DND-41 (cell line): Measurements from ENCODE around the gene NKX1-2.
"Not testable (repeated sequence)": the region's sequence is repeated elsewhere in the genome, so short reads cannot be mapped to it uniquely, and the experiment has no call there.

ENCODE experiments used
- ATAC-seq: fragments of 200-7000 bp; cut with Tn5 transposase; 3 replicates; pipeline ENCODE4 v1.9.1; 2021; ENCODE audit warnings: low read depth; ENCODE audit not compliant: insufficient read depth
- DNase-seq: peaks from one replicate; pipeline ENCODE4 v3.0.0-alpha.2; 2020
- H2AFZ ChIP-seq: 2 replicates; pipeline ENCODE4 v1.6.0; 2012; ENCODE audit warnings: low read depth, low read length
- H3K27ac ChIP-seq: 2 replicates; pipeline ENCODE4 v1.5.1; 2012; ENCODE audit warnings: low read length, inconsistent platforms
- H3K27me3 ChIP-seq: fragments of 200-600 bp; sonication (generic); 2 replicates; pipeline ENCODE4 v1.6.0; 2012; ENCODE audit warnings: low read length, mild to moderate bottlenecking, inconsistent platforms; ENCODE audit not compliant: insufficient read depth, poor library complexity
- H3K36me3 ChIP-seq: 2 replicates; pipeline ENCODE4 v1.5.1; 2012; ENCODE audit warnings: low read length, inconsistent platforms; ENCODE audit not compliant: insufficient read depth
- H3K4me1 ChIP-seq: 2 replicates; pipeline ENCODE4 v1.5.1; 2012; ENCODE audit warnings: mild to moderate bottlenecking, low read length; ENCODE audit not compliant: insufficient read depth
- H3K4me2 ChIP-seq: 2 replicates; pipeline ENCODE4 v1.6.0; 2012; ENCODE audit warnings: mild to moderate bottlenecking, moderate library complexity, low read length, inconsistent platforms; ENCODE audit not compliant: insufficient read depth
- H3K4me3 ChIP-seq, 2 experiments: fragments of 200-600 bp in 1 of 2; shearing (Covaris generic) in 1 of 2; 2 replicates each; pipeline ENCODE4 v1.5.1; 2012 to 2016; ENCODE audit warnings: inconsistent platforms in 2 of 2, low read length in 2 of 2, mild to moderate bottlenecking in 2 of 2, low read depth in 1 of 2, moderate library complexity in 1 of 2
- H3K79me2 ChIP-seq: 2 replicates; pipeline ENCODE4 v1.6.0; 2012; ENCODE audit warnings: low read length, inconsistent platforms; ENCODE audit not compliant: insufficient read depth
- H3K9ac ChIP-seq: 2 replicates; pipeline ENCODE4 v1.6.0; 2012; ENCODE audit warnings: low read depth, mild to moderate bottlenecking, inconsistent platforms, low read length, moderate library complexity
- H3K9me3 ChIP-seq: 2 replicates; pipeline ENCODE4 v1.5.1; 2012; ENCODE audit warnings: low read length, moderate library complexity, mild to moderate bottlenecking, inconsistent platforms; ENCODE audit not compliant: insufficient read depth, severe bottlenecking
- H4K20me1 ChIP-seq: 2 replicates; pipeline ENCODE4 v1.6.0; 2012; ENCODE audit warnings: low read length; ENCODE audit not compliant: insufficient read depth
- CTCF ChIP-seq: IDR thresholded peaks from 2 replicates; pipeline ENCODE4 v1.5.1; 2012; ENCODE audit warnings: borderline replicate concordance, low read length, moderate library complexity, mild to moderate bottlenecking; ENCODE audit not compliant: poor library complexity, severe bottlenecking; ENCODE audit errors: extremely low read depth
- EZH2 ChIP-seq: IDR thresholded peaks from 3 replicates; pipeline ENCODE4 v1.6.1; 2012; ENCODE audit warnings: borderline replicate concordance, low read depth, mild to moderate bottlenecking, moderate library complexity, low read length, inconsistent platforms; ENCODE audit not compliant: severe bottlenecking

NKX1-2 gene

GRCh38 chr10:124446830-124447750, 2.7 kb downstream of the NKX1-2 start:
- ATAC-seq (no peak), DNase-seq (no peak)
- no peaks in the 10 kb centered on the region for H3K9me3 ChIP-seq
- no peaks in the 10 kb centered on the region for H3K79me2 ChIP-seq
- no peak for TF ChIP-seq EZH2
- no peak for TF ChIP-seq CTCF
- H3K36me3 ChIP-seq: no peaks in the 10 kb centered on the region
- no peak overlapping the region for H3K9ac ChIP-seq
- H3K27ac ChIP-seq: no peak overlapping the region
- H3K4me3 ChIP-seq: no peak overlapping the region
- H3K27me3 ChIP-seq: peaks cover 38% of the 10 kb centered on the region
- H3K4me1 ChIP-seq: no peaks in the 10 kb centered on the region
- no peaks in the 10 kb centered on the region for H4K20me1 ChIP-seq
- no peak overlapping the region for H2AFZ ChIP-seq
- H3K4me2 ChIP-seq: no peak overlapping the region

GRCh38 chr10:124441694-124442093, 8.1 kb downstream of the NKX1-2 start:
- peaks cover 21% of the 10 kb centered on the region for H3K27me3 ChIP-seq
- H3K27ac ChIP-seq, H3K9me3 ChIP-seq, DNase-seq, ATAC-seq, H4K20me1 ChIP-seq, H3K4me1 ChIP-seq, H3K79me2 ChIP-seq, H3K36me3 ChIP-seq, H2AFZ ChIP-seq, H3K4me2 ChIP-seq, H3K4me3 ChIP-seq, H3K9ac ChIP-seq: not testable (repeated sequence)

- H4K20me1 ChIP-seq: no peaks in the 10 kb centered on the region
- no peak overlapping the region for H3K27ac ChIP-seq
- H3K27me3 ChIP-seq: no peaks in the 10 kb centered on the region
- H3K4me2 ChIP-seq: no peak overlapping the region
- H3K36me3 ChIP-seq: no peaks in the 10 kb centered on the region
- H2AFZ ChIP-seq: no peak overlapping the region
- H3K4me1 ChIP-seq: no peaks in the 10 kb centered on the region
- no peaks in the 10 kb centered on the region for H3K79me2 ChIP-seq
- H3K4me3 ChIP-seq: no peak overlapping the region
- TF ChIP-seq CTCF (no peak), EZH2 (no peak)
- DNase-seq (no peak), ATAC-seq (no peak)
- H3K9ac ChIP-seq: no peak overlapping the region
- no peaks in the 10 kb centered on the region for H3K9me3 ChIP-seq
Measured at GRCh38 chr10:124436191-124436638, 13.6 kb downstream of the NKX1-2 start.

GRCh38 chr10:124435683-124436082, 14.2 kb downstream of the NKX1-2 start:
- not testable (repeated sequence) for H3K36me3 ChIP-seq, H3K4me2 ChIP-seq, H3K27ac ChIP-seq, DNase-seq, H3K4me1 ChIP-seq, H3K27me3 ChIP-seq, H3K79me2 ChIP-seq, ATAC-seq, H3K9me3 ChIP-seq, H3K9ac ChIP-seq, H3K4me3 ChIP-seq, H4K20me1 ChIP-seq, H2AFZ ChIP-seq
